Ascending aorta (tissue), 2 donors: ENCODE data around the gene NUDT8. TPM values are rescaled to one million over a fixed set of nuclear protein-coding genes. Genes with fewer than 3 reads are reported as not detected.

ENCODE experiments used
- DNase-seq, 2 donors: peaks; one replicate each; pipeline ENCODE4 v3.0.0-alpha.2; 2019; ENCODE audit warnings: low spot score in 2 of 2
- H3K27ac ChIP-seq, 2 donors: fragments of 200-600 bp; sonication (generic); one replicate each; pipeline ENCODE4 v1.5.1; 2016 to 2017; ENCODE audit warnings: mild to moderate bottlenecking in 1 of 2
- H3K27me3 ChIP-seq: fragments of 200-600 bp; sonication (generic); one replicate; pipeline ENCODE4 v1.5.1; 2017
- H3K36me3 ChIP-seq, 2 donors: fragments of 200-600 bp; sonication (generic); one replicate each; pipeline ENCODE4 v1.5.1; 2016
- H3K4me1 ChIP-seq, 2 donors: fragments of 200-600 bp; sonication (generic); one replicate each; pipeline ENCODE4 v1.5.1; 2016 to 2017; ENCODE audit warnings: mild to moderate bottlenecking in 1 of 2
- H3K4me3 ChIP-seq, 2 donors: fragments of 200-600 bp; sonication (generic); one replicate each; pipeline ENCODE4 v1.5.1; 2016 to 2017; ENCODE audit warnings: mild to moderate bottlenecking in 1 of 2
- H3K9me3 ChIP-seq, 2 donors: fragments of 200-600 bp; sonication (generic); one replicate each; pipeline ENCODE4 v1.5.1; 2016
- intact Hi-C: fragments of 100-400 bp; cut with DNase I; formaldehyde crosslinking; loops from one replicate; pipeline ENCODE4 v1.15.1; 2023
- total RNA-seq: library from RNA; depleted of rRNA; stranded (reverse); fragments of >200 nt; gene quantifications from one replicate; pipeline ENCODE4 v1.1.0, GENCODE V29; 2016
- TF ChIP-seq, protein P1 (sequence below), 3 experiments: fragments of 200-600 bp in 2 of 3; fragments of 450-650 bp in 1 of 3; sonication (generic) in 2 of 3; IDR thresholded peaks; one replicate each; pipeline ENCODE4 v1.5.1; 2016 to 2019; ENCODE audit warnings: antibody characterized with exemption in 3 of 3, mild to moderate bottlenecking in 1 of 3, moderate library complexity in 1 of 3

Gene NUDT8
- total RNA-seq, 1 donor from 2014 or later = 23.4 TPM

DNA sequence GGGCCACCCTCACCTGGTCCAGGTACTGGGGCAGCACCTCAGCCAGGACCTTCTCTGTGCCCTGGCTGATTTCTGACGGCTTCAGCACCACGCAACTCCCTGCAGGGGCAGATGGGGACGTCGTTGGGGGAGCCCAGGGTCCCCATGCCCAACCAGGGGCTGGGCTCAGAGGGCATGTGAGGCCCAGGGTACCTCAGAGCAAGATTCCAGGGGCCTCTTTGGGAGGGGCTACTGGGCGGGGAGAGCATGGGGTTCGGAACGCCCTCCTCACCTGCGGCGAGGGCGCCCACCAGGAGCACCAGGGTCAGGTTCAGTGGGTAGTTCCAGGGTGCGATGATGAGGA lies 36.5 kb upstream of the NUDT8 start:
- H3K27me3 ChIP-seq = no peaks in the 10 kb centered on the region
- no peak overlapping the region for H3K4me3 ChIP-seq
- H3K27ac ChIP-seq = no peak overlapping the region
- intact Hi-C loops = no loop called here
- TF ChIP-seq, protein P1, sequence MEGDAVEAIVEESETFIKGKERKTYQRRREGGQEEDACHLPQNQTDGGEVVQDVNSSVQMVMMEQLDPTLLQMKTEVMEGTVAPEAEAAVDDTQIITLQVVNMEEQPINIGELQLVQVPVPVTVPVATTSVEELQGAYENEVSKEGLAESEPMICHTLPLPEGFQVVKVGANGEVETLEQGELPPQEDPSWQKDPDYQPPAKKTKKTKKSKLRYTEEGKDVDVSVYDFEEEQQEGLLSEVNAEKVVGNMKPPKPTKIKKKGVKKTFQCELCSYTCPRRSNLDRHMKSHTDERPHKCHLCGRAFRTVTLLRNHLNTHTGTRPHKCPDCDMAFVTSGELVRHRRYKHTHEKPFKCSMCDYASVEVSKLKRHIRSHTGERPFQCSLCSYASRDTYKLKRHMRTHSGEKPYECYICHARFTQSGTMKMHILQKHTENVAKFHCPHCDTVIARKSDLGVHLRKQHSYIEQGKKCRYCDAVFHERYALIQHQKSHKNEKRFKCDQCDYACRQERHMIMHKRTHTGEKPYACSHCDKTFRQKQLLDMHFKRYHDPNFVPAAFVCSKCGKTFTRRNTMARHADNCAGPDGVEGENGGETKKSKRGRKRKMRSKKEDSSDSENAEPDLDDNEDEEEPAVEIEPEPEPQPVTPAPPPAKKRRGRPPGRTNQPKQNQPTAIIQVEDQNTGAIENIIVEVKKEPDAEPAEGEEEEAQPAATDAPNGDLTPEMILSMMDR (IDR thresholded peaks at IDR 0.05) = no peak
- H3K9me3 ChIP-seq = no peaks in the 10 kb centered on the region
- H3K4me1 ChIP-seq = no peaks in the 10 kb centered on the region
- no peak for DNase-seq
- no peaks in the 10 kb centered on the region for H3K36me3 ChIP-seq

DNA sequence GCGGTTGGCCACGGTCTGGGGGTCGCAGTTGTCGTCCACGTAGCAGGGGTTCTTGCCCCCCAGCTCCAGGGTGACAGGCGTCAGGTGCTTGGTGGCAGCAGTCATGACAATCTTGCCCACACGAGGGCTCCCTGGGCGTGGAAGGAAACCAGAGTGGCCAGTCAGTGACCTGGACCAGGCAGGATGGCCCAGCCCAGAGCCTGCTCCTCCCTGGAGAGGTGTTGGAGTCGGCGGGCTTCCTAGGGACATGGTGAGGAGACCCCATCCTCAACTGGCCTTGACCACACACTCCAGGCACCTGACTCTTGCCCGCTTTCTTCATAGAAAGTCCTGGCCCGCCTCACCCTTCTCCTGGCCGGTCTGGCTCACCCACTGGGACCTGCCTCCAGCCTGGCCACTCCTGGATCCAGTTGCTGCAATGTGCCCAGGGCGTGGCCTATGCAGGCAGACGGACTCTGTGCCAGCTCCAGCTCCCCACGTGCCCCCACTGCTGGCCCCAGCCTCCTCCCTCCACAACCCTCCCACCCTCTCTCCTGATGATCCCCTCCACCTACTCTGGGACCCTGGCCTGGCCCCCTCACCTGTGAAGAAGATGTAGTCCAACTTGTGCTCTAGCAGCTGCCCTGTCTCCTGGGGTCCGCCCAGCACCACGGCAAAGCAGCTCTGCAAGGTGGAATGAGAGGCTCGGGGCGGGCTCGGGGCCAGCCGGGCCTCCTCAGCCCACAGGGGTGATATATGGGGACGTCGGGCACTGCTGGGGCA lies 36.0 kb upstream of the NUDT8 start:
- no peak for DNase-seq
- intact Hi-C loops = no loop called here

DNA sequence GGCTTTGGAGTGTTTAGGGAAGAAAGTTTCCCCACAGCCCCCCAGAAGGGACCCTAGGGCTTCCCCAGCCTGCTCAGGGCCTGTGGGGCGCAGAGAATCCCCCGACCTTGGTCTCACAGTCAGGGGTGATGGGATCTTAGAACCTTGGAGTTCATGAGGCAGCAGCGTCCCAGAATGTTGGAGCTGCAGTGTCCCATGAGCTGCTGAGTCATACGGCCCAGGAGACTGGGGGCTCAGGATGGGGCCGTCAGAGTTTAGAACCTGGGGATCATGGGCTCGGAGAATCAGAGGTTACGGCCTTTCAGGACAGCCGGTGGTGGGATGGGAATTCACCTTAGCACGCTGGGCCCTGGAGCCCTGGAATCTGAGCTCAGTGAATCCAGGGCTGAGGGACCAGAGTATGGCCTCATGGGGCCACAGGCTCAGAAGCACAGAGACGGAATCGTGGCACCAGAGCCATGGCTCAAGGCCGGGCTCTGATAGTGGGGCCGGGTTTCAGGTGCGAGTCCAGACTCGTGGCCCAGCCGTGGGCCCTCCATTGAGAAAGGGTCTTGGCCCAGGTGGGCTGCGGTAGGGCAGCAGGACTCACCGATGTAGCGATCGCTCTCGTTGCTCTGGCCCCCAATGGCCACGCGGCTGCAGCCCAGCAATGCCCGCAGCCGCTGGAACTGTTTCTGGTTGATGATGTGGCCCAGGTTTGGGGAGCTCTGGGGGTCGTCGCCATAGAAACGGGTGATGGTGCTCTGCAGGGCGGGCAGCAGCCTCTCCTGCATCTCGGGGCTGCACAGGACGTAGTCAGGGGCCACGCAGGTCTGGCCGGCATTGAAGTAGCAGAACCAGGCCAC lies 35.2 kb upstream of the NUDT8 start:
- TF ChIP-seq, protein P1 (IDR thresholded peaks at IDR 0.05) = no peak
- H3K4me1 ChIP-seq = no peaks in the 10 kb centered on the region
- DNase-seq = no peak
- no peak overlapping the region for H3K4me3 ChIP-seq
- no peaks in the 10 kb centered on the region for H3K27me3 ChIP-seq
- intact Hi-C loops = no loop called here
- H3K9me3 ChIP-seq = no peaks in the 10 kb centered on the region
- H3K27ac ChIP-seq = no peak overlapping the region
- H3K36me3 ChIP-seq = no peaks in the 10 kb centered on the region

More for the DNA sequence above, 36.0 kb upstream of the NUDT8 start:
- H3K27ac ChIP-seq = no peak overlapping the region
- no peaks in the 10 kb centered on the region for H3K27me3 ChIP-seq
- no peaks in the 10 kb centered on the region for H3K4me1 ChIP-seq
- H3K9me3 ChIP-seq = no peaks in the 10 kb centered on the region
- no peaks in the 10 kb centered on the region for H3K36me3 ChIP-seq
- H3K4me3 ChIP-seq = no peak overlapping the region
- TF ChIP-seq, protein P1 (IDR thresholded peaks at IDR 0.05) = no peak

DNA sequence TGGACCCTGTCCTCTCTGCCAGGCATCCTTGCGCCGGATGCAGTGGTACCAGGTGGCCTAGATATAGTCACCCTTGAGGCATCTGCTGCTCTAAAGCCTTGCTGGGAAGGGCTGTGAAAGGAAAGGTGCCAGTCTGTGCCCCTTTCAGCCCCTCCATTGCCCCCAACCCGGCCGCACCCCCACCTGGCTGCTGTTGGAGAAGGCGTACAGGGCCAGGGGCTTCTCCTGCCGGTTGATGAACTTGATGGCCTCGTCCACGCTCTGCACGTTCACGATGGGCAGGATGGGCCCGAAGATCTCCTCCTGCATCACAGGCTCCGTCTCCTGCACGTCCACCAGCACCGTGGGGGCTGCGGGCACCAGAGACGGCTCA lies 34.5 kb upstream of the NUDT8 start:
- intact Hi-C loops = no loop called here
- DNase-seq = no peak
- H3K4me3 ChIP-seq = no peak overlapping the region

DNA sequence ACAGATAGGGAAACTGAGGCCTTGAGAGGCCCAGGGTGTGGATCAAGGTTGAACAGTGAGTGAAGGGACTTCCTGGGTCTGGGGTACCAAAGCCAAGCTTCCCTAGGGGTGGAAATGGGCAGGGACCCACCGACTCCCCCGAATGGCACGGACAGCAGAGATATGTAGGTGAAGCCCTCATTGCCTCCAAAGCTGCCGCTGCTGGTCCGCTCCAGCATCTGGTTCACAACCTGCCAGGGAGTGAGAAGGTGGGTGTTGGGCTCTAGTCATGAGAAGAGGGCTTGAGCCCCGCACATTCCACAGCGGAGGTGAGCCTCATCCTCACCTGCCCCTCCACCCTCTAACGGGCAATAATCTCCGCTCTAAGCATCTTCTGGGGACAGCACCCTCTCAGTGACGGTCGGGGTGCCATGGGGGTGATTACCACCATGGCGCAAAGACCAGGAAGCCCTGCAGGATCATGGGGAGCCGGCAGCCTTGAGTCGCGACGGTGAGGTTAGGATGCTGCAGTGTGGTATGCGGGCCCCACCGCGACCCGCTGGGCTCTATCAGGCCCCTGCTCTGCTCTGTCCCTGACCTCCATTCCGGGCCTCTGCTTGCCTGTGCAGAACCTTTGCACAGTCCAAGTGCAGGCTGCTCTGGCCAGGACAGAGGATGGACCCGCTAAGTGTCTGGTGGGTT lies 33.9 kb upstream of the NUDT8 start:
- Histone ChIP-seq H3K4me1 (no peaks in the 10 kb centered on the region), H3K36me3 (no peaks in the 10 kb centered on the region), H3K4me3 (no peak overlapping the region), H3K9me3 (no peaks in the 10 kb centered on the region), H3K27me3 (no peaks in the 10 kb centered on the region), H3K27ac (no peak overlapping the region)
- DNase-seq = no peak
- TF ChIP-seq, protein P1 (IDR thresholded peaks at IDR 0.05) = no peak
- intact Hi-C loops = no loop called here

More for the DNA sequence above, 34.5 kb upstream of the NUDT8 start:
- Histone ChIP-seq H3K27ac (no peak overlapping the region), H3K36me3 (no peaks in the 10 kb centered on the region), H3K4me1 (no peaks in the 10 kb centered on the region), H3K9me3 (no peaks in the 10 kb centered on the region), H3K27me3 (no peaks in the 10 kb centered on the region)
- TF ChIP-seq, protein P1 (IDR thresholded peaks at IDR 0.05) = no peak
